GM18868 (cell line): Measurements from ENCODE around the gene MTR.
"Not testable (repeated sequence)": the region's sequence is repeated elsewhere in the genome, so short reads cannot be mapped to it uniquely, and the experiment has no call there.

Experiments used
- ATAC-seq: cut with Tn5 transposase; IDR thresholded peaks from one replicate; pipeline ENCODE4 v1.9.1; 2021; ENCODE audit warnings: mild to moderate bottlenecking, moderate library complexity; ENCODE audit not compliant: unreplicated experiment

Gene MTR

GRCh38 chr1:236830116-236830515, 35.0 kb downstream of the MTR start:
- no peak for ATAC-seq

GRCh38 chr1:236830560-236830959, 35.5 kb downstream of the MTR start:
- no peak for ATAC-seq

DNA sequence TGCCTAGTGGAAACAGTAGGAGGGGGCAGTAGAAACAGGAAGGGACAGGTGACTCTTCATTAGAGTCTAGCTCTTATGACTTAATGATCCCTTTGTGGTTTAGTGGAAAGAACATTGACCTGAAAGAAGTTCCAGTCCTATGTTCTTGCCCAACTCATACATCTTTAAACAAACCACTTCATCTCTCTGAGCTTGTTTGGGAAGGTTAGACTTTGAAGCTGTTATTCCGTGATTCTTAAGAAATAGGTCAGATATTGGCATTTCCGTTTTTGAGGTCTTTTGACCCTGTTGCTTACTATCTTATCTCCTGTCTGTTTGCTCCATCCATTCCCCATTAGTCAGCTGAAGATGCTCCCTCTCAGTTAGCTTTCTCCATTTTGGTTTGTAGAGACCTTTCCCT, 38.5 kb downstream of the MTR start:
- ATAC-seq = no peak

GRCh38 chr1:236834876-236835275, 39.8 kb downstream of the MTR start:
- ATAC-seq = no peak

GRCh38 chr1:236835491-236835890, 40.4 kb downstream of the MTR start:
- no peak for ATAC-seq

DNA sequence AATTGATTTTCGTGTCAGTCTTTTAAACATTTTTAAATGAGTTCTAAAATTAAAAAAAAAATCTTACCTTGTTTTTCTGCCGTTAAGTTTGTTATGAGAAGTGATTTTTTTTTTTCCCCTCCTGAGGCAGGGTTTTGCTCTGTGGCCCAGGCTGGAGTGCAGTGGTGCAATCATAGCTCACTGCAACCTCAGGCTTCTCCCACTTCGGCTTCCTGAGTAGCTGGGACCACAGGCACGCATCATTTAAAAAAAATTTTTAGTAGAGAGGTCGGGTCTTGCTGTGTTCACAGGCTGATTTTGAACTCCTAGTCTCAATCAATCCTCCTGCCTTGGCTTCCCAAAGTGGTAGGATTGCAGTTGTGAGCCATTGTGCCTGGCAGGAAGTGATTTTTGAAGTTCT, 41.1 kb downstream of the MTR start:
- ATAC-seq = peak; percentile 73

- ATAC-seq = no peak
Observed at GRCh38 chr1:236837115-236837514, 42.0 kb downstream of the MTR start.

- ATAC-seq = no peak
Observed at GRCh38 chr1:236837897-236838296, 42.8 kb downstream of the MTR start.

GRCh38 chr1:236841341-236841740, 46.2 kb downstream of the MTR start:
- no peak for ATAC-seq

DNA sequence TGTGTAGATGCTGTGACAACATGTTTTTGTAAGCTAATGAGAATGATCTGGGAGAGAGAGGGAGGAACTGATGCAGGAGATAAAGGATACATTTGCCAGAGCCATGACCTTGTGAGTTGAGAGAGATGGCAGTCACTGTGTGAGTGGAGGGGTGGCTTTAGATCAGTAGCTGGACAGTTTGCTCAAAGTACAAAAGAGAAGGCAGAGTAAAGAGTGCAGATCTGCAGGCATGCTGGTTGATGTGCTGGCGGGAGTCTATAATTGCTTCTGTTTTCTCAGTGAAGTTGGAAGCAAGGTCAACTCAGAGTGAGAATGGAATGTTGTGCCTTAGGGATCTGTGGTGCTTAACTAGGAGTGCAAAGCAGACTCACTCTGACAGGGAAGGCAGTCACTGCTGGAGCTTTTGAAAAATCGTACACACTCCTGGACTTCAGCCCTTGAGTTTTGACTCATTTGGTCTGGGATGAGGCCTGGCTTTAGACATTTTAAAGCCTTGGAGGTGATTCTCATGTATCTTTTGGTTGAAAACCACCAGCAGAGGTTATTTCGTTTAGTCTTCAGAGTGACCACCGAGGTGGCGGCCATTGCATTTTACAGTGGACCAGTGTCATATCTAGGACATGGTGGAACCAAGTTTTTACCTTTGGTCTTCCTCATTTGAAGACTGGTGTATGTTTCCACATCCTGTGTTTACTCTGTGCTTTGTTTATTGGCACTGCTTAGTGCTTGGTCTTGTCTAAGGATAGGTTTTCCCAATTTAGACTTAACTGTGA, 49.6 kb downstream of the MTR start:
- no peak for ATAC-seq

DNA sequence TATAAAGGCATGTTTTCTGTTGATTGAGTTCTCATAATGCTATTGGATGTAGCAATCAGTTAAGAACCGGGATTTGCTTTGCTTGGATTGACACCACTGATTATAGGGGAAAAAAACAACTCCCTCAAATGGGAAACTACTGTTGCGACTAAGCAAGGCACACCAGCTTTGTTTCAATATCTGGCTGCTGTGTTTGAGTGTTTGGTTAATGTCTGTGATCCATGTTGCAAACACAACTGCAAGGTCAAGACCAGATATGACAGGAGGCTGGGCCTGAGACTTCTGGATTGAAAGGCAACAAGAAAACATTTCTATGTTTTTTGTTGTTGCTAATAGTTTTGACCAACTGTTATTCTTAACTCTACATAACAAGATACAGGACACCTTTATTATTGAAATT, 50.7 kb downstream of the MTR start:
- no peak for ATAC-seq

GRCh38 chr1:236848274-236848923, 53.3 kb downstream of the MTR start:
- no peak for ATAC-seq

DNA sequence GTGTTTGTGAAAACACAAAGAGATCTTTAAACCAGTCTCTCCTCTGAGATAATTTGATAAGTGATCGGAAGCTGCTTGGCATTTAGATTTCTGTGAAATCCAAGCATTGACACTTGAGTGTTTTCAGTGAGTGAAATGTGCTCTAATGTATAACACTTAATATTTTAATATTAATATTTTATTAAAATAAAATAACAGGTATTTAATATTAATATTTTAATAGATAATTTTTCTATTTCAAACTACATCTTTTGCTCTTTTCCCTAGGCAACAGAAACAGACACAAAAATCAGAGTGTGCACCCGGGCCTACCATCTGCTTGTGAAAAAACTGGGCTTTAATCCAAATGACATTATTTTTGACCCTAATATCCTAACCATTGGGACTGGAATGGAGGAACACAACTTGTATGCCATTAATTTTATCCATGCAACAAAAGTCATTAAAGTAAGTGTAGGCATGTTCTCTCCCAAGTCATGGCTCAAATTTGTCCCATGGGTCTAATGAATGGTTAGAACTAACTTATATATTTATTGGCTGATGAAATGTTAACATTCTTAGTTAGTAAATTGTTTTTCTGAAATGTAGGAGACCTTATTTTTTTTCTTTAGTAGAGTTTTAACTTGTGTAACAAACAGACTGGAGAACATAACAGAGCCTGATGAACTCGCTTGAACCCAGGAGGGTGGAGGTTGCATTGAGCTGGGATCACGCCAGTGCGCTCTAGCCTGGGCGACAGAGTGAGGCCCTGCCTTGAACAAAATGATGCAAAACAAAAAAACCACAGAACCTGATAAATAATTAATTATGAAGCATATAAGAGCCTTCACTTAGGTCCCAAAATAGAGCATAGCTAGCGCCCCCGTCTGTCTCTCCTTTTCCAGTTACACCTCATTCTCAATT, 55.2 kb downstream of the MTR start:
- ATAC-seq = no peak

DNA sequence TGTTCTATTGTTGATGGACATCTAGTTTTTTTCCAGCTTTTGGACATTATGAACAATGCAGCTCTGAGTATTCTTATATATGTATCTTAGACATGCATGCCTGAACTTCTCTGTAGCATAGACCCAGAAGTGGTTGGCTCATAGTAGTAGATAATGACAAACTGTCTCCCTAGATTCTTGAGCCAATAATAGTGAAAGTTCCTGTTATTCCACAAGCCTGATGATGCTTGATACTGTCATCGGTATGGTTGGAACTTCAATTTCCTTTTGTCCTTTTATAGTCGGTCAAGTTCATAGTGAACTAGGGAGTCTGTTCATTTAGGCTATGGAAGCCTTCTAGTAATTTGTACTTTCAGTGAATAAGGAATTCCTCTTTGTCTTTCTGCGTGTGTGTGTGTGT, 56.8 kb downstream of the MTR start:
- no peak for ATAC-seq

DNA sequence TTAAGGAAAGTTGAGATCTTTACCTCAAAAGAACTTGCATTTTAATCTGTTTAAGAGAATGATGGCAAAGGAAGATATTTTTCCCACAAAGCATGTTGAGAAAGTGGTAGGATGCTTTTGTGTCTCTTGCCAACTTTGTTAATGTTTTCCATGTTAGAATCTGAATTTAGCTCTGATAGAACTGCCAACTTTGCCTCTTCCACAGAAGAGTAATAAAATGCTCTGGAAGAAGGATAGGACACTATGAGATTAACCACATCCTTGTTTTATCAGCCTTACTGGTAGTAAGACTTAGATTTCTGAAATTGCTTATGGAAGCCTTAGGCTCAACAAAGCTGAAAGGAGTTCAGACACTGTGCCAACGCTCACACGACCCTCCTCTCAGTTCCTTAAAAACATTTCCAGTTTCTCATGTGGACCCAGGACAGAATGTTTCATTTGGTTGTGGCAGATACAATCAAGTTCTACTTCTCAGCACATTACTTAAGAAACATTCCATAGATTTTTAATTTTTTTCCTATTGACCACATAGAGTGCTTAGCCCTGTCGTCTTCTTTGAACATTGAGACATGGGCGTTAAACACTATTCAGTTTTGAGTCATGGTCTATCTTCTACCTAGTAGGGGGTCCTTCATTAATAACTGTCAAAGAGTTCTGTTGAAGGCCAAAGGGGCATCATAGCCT, 59.0 kb downstream of the MTR start:
- ATAC-seq = no peak

DNA sequence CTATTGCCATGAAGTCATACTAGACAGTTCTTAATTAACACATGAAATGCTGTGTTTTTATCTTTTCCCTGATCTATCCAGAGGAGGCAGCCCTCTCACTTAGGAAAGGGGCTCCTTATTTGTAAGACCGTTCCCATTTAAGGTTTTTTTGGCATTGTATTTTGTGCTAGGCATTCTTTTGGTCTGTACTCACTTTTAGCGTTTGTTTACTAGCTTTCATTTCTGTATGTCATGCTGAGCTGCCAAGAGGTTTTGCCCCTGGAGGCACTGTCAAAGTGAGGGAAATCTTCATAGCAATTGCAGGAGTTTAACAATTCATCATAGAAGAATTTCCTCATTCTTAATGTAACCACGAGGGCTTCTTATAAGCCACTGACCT, 59.5 kb downstream of the MTR start:
- no peak for ATAC-seq

GRCh38 chr1:236856649-236857048, 61.6 kb downstream of the MTR start:
- not testable (repeated sequence) for ATAC-seq

DNA sequence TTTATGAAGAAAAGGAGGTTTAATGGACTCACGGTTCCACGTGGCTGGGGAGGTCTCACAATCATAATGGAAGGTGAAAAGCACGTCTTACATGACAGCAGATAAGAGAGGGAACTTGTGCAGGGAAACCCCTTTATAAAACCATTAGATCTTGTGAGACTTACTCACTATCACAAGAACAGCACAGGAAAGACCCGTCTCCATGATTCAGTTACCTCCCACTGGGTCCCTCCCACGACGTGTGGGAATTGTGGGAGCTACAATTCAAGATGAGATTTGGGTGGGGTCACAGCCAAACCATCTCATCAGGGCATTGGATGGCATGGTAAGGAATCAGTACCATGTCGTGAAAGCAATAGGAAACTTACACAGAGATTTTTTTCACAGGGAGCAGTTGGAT, 63.1 kb downstream of the MTR start:
- ATAC-seq = no peak

DNA sequence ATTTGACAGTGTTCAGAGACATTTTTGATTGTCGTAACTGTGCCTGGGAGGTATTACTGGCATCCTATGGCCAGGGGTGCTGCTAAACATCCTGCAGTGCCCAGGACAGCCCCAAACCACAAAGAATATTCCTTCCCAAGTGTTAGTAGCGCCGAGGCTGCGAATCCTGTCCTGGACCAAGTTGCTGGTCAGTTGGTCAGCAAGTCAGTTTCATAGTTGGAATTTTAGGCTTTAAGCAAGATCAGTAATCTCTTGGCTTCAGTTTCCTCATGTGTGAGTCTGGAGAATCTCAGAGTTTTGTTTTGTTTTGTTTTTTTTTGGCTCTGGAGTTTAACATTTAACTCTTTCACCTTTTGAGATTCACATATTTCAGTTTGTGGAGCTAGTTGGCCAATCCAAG, 65.0 kb downstream of the MTR start:
- no peak for ATAC-seq

DNA sequence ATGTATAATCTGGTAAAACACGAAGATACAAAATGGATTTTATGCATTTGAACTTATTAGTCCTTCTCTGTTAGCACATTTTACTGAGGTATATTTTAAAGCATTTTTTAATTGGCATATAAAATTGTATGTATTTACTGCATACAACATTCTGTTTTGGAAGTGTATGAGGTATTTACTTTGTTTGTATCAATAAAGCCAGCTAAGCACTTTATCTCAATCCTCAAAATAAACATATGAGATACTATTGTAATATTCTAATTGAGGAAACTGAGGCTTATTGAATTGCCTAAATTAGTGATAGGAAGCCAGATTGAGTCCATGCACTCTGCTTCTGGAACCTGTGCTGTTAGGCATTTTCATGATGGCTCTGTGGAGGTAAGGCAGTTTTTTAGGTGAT, 65.6 kb downstream of the MTR start:
- no peak for ATAC-seq

DNA sequence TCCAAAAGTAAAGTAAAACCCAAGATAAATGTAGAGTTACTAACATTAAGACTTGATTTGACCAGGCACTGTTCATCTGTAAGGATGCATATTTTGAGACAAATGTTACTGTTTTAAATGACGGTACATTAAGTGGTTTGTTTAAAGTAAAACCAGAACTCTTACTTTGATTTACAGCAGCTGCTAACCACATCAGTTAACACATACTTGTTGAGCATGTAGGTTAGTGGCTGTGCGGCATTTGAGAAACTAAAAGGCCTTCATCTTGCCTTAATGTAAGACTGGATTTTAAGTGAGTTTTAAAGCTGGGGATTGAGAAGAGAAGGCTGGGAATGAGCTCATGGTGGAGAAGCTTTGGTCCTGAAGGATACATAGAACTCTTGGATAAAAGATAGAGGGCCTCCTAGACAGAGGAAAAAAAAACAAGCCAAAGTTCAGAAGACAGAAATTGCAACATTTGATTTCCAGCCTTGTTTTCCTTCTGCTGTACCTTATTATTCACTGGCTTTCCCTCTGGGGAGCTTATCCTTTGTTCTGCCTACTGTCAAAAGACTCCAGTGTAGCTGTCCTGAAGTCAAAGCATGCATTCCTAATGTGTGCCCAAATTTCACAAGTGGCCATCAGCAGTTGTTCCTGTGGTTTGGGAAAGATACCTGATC, 66.6 kb downstream of the MTR start:
- no peak for ATAC-seq
